Activated CD4-positive, alpha-beta T cell treated with anti-CD3 and anti-CD28 coated beads, Interleukin-2, Interleukin-4, amounts not matched to agents 100 ng/mL and 50 ng/mL, durations not matched to agents 16 hours and 8 hours (primary cell): ENCODE results near the gene WDR75.

Experiments used
- DNase-seq: peaks from one replicate; pipeline ENCODE4 v3.0.0-alpha.2; 2020; ENCODE audit warnings: low spot score

WDR75 gene

DNA sequence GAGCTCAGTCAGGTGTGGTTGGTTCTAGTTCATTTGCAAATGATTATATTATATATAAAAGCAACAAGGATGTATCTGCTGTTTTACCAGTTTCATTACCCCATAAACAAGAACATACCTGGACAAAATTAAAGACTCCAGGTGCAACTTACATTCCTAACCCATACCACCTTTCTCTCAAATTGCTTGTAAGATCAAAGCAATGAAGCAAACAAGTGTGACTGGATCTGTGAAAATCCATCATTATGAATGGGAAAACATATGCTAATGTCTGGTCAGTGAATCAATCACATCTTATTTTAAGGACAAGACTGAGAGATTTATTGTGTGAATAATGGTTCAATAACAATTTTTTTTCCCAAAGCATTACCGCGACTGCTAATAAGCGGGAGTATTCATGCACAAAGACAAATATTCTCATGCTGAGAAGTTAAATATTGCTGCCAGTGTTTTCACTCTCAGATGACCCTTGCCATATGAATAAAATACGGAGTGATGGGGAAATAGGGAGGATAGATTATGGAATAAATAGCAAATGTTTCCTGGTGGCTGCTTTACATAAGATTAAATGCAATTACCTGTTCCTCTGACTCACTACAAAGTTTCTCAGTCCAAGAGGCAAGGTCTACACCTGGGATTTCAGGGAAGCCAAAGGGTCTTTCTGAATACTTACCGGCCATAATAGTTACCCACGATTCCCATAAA, 59.3 kb downstream of the WDR75 start:
- DNase-seq: no peak

- DNase-seq: no peak
These were observed 60.2 kb downstream of the WDR75 start for GRCh38 chr2:189501487-189501886.

GRCh38 chr2:189502714-189503113, 61.4 kb downstream of the WDR75 start:
- no peak for DNase-seq

- DNase-seq: no peak
These were observed 63.0 kb downstream of the WDR75 start for GRCh38 chr2:189504238-189504637.

- DNase-seq: no peak
These were observed 64.2 kb downstream of the WDR75 start for GRCh38 chr2:189505492-189505891.

- DNase-seq: peak; percentile 13
These were observed 65.3 kb downstream of the WDR75 start for GRCh38 chr2:189506514-189506976.

- no peak for DNase-seq
These were observed 70.1 kb downstream of the WDR75 start for GRCh38 chr2:189511210-189511959.

DNA sequence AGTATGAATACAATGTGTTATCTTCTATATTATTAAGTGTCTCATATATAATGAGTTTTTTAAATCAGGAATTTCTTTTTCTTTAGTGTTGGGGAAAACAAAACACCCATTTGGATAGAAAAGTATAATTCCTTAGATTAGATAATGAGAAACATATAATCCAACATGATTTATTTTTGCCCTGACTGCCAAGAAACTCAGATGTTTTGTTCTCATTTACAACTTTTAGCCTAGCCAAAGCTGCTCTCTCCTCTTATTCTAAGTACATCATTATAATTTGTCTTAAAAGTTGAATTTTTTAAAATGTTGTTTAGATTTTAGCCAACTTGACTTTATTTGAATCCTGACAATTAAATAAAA, 70.7 kb downstream of the WDR75 start:
- DNase-seq: no peak

- DNase-seq: no peak
These were observed 71.6 kb downstream of the WDR75 start for GRCh38 chr2:189512879-189513278.

GRCh38 chr2:189514104-189514503, 72.8 kb downstream of the WDR75 start:
- DNase-seq: no peak

DNA sequence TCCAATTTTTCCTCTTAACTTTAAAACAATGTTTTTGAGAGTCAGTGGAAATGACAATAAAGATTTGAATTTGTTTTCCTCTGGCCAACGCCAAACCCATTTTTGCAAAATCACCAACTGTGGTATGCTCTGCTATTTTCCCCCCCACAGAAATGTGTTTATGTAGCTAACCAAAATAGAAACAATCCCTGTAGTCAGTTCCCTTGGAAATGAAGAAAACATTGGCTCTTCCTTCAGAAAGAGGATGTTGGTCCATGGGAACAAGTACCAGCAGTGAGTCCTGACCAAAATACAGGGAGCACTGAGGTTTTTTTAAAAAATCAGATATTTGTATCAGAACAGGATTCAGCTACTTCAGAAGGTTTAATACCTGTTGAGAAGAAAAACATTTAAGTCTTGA, 74.0 kb downstream of the WDR75 start:
- no peak for DNase-seq

DNA sequence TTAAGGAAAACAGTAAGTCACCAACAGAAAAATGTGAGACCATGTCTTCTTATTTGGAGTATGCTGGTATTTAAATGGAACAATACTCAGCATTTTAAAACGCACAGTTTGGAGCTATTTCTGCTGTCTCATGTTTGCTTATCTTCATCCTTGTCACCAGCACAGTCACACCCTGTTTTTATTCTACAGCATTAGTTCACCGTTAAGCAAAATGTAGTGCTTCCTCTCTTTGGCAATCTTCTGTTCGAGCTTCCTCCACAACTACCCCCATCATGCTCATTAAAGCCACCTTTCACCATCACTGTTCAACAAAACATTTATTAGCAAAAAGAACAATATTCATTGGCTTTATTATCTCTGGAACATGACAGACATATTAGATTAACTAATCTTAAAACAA, 75.3 kb downstream of the WDR75 start:
- no peak for DNase-seq

DNA sequence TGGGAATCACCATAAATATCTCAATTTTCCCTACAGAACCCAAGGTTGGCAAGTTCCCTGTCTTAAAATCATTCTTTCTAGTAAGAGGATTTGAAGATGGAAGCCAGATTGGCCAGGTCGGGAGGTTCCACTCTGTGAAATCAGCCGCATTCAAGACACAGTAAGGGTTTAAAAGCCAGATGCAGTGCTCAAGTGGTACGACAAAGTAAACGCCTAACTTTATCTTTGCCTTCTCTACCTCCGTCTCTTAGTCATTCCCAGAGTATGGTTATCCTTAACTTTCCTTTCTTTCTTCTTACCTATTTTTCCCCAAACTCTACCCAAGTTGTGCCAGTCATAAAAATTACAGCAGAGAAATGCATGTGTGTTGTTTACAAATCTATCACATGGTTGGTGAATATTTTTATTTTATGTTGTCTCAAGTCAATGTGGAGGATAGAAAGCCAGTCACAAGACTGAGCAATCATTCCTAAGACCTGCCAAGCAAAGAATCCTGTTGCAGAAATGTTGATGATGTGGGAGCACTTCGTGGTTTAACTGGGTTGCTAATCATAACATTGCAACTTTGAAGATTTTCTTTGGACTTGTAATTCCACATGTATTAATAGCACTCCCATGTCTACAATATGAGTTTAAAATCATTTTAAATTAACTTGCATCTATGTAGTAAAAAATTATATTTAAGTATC, 76.7 kb downstream of the WDR75 start:
- no peak for DNase-seq

GRCh38 chr2:189519631-189520387, 78.5 kb downstream of the WDR75 start:
- no peak for DNase-seq

DNA sequence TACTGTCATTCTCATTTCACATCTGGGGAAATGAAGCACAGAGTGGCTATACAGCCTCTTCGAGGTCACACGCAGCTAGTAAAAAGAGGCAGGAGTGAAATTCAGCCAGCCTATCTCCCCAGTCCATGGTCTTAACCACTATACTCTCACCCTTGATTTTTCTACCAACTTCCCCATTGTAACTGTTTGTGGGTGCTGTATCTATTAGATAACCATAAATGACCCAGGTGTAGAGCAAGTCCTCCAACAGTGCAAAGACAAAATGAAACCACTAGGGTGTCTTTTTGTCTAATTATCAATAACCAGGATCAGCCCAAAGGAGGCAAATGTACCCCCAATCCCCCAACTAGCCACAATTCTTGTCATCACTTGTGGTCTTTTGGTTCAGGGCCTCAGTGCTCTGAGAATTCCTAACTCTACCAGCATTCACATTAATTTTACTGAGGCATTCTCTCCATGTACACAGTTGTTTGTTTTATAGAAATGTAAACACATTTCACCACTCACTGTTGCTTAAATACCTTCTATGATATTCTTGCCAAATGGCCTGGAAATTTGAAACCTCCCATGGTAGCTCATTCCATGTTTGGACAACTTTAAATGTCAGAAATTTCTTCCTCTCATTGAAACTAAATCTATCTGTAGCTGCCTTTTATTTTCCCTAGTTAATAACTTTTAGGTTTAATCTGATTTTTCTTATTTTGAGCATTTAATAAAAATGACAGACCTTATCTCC, 80.6 kb downstream of the WDR75 start:
- no peak for DNase-seq

DNA sequence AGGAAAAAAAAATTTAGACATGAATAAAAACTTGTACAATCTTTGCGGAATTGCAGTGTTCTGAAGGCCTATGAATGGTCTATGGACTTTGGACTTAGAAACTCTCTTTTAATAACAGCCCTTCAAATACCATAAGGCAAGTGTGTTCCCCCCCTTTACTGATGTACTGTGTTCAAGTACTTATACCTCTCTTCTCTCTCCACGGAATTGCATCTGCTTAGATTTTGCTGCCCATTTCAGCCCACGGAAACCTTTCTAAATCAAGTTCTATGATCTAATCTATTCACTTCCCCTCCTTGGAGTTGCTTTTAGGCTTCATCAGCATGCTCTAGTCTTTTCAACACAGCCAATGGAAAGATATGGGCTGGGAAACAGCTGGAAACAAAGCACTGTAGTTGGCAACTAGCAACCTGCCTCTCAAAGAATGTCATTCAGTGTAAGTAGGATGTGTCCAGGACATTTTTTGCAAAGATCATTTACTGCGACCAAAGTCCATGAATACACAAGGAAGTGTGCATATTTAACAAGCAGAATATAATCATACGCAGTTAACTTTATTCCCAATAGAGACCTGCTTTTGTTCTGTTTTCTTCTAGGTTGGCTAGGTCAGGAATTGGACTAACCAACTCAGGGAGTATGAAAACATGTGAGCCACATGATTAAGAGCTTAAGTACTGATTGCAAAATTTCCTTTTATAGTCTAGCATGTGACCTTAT, 81.3 kb downstream of the WDR75 start:
- no peak for DNase-seq

- no peak for DNase-seq
These were observed 83.5 kb downstream of the WDR75 start for GRCh38 chr2:189524746-189525145.
